Measurements from ENCODE around the gene COL13A1.

DNA sequence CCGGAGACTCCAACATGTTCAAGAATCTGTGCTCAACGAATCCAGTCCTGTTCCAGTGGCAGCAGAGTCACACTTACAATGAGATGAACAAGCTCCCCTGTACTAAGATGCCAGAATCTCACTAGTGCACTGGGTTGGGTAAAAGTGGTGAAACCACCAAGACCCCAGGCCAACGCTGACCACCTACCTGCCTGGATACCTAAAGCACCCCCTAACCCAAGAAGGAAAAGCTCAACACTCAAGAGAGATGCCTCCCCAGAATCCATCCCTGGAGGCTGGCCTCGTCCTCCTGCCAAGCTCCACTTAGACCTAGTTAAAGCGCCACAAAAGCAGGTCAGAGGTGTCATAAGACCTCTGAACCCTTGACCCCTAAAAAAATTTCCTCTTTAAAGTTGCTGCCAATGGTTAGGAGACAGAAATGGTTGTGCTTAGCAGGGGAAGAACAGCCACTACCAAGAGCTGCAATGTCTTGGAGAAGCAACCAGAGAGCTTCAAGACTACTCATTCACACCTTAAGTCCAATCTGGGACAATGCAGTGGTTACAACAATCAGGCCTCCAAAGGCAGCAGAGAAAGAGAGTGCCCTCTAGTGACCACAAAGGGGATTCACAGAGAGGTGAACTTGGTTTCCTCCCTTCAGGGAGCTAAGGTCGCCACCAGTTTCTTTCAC lies 156.3 kb downstream of the COL13A1 start:
- TF ChIP-seq CTCF (IDR thresholded peaks at IDR 0.05; ENCODE audit: insufficient read depth, low read depth, low read length) (peak; percentile 93), EZH2 (IDR thresholded peaks at IDR 0.05; ENCODE audit: insufficient read depth, low read length) (no peak)

Measured in astrocyte (in vitro differentiated cells and primary cell).